ENCODE measurements around the gene TTC21A. TPM values are rescaled to one million over a fixed set of nuclear protein-coding genes. Genes with fewer than 3 reads are reported as not detected.
A peak's percentile ranks its signal among the peaks of the same experiment; 100 is the strongest.

Gene TTC21A
- total RNA-seq, 1 donor from 2014 or later = 16.1 TPM

DNA sequence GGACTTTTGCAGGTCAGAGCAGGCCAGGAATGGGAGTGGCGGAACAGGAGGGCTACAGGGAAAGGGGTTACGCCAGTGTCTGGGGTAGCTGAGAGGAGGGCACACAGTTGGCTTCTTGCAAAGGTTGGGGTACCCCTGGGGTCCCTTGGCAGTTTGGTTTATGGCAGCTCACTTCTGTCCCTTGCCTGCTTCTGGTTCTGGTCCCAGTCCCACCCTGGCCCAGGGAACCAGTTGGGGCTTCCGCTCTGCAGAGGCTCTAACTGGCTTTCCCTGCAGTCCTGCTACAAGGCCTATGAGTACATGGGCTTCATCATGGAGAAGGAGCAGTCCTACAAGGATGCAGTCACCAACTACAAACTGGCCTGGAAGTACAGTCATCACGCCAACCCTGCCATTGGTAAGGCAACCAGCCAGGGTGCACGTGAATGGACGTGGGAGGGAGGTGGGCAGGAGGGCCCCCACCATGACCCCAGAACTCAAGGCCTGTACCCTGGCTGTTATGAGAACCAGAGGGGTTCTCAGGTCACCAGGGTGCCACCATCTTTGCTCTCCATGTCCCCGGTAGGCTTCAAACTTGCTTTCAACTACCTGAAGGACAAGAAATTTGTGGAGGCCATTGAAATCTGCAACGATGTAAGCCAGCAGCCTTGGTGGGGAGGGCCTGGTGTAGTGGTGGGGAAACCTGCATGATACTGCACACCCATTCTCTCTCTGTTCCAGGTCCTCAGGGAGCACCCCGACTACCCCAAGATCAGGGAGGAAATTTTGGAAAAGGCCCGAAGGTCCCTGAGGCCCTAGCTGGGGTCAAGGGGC, 30.7 kb downstream of the TTC21A start:
- Mint-ChIP-seq H3K27me3 (peaks cover 7% of the 10 kb centered on the region), H3K4me3 (ENCODE audit: low read depth) (no peak overlapping the region), H3K27ac (no peak overlapping the region), H3K9me3 (ENCODE audit: low read depth) (no peaks in the 10 kb centered on the region), H3K4me1 (ENCODE audit: low read depth) (peaks cover 13% of the 10 kb centered on the region), H3K36me3 (ENCODE audit: insufficient read depth) (peaks cover 13% of the 10 kb centered on the region)
- TF ChIP-seq, protein P1, sequence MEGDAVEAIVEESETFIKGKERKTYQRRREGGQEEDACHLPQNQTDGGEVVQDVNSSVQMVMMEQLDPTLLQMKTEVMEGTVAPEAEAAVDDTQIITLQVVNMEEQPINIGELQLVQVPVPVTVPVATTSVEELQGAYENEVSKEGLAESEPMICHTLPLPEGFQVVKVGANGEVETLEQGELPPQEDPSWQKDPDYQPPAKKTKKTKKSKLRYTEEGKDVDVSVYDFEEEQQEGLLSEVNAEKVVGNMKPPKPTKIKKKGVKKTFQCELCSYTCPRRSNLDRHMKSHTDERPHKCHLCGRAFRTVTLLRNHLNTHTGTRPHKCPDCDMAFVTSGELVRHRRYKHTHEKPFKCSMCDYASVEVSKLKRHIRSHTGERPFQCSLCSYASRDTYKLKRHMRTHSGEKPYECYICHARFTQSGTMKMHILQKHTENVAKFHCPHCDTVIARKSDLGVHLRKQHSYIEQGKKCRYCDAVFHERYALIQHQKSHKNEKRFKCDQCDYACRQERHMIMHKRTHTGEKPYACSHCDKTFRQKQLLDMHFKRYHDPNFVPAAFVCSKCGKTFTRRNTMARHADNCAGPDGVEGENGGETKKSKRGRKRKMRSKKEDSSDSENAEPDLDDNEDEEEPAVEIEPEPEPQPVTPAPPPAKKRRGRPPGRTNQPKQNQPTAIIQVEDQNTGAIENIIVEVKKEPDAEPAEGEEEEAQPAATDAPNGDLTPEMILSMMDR (IDR thresholded peaks at IDR 0.05; ENCODE audit: unreplicated experiment) = no peak
- no peak for DNase-seq (ENCODE audit: low spot score, unreplicated experiment)

DNA sequence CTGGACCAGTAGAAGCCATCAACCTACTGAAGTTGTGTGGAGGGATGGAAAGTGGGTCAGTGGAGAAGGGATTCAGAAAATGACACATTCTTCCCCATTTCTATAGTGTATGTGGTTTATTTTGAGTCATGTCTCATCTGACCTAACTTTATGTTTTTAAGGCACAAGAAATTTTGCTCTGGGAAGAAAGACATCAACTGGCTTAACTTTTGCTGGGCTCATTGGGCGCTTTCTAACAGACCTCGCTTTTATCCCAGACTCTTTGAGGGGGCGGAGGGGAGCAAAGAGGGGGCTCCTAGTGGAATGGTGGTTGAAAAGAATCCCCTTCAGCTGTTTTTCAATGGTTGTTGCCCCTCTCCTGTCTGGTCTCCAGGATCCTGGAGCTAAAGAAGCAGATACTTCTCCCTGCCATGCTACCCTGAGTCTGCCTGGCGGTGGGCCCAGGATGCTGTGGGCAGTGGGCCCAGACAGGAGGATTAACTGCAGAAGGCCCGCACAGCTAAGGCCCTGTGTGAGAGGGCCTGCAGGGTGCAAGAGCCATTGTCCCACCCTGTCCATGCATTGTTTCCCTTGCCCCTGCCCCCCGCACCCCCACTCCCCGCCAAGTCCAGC, 31.4 kb downstream of the TTC21A start:
- Mint-ChIP-seq H3K36me3 (ENCODE audit: insufficient read depth) (peaks cover 8% of the 10 kb centered on the region), H3K4me3 (ENCODE audit: low read depth) (no peak overlapping the region), H3K27me3 (peaks cover under 1% of the 10 kb centered on the region), H3K27ac (no peak overlapping the region), H3K4me1 (ENCODE audit: low read depth) (peaks cover 13% of the 10 kb centered on the region), H3K9me3 (ENCODE audit: low read depth) (no peaks in the 10 kb centered on the region)
- TF ChIP-seq, protein P1 (IDR thresholded peaks at IDR 0.05; ENCODE audit: unreplicated experiment) = no peak
- no peak for DNase-seq (ENCODE audit: low spot score, unreplicated experiment)

- Mint-ChIP-seq H3K36me3 (ENCODE audit: insufficient read depth) (peaks cover 9% of the 10 kb centered on the region), H3K27me3 (no peaks in the 10 kb centered on the region), H3K27ac (no peak overlapping the region), H3K9me3 (ENCODE audit: low read depth) (no peaks in the 10 kb centered on the region), H3K4me3 (ENCODE audit: low read depth) (no peak overlapping the region), H3K4me1 (ENCODE audit: low read depth) (peaks cover 13% of the 10 kb centered on the region)
- TF ChIP-seq, protein P1 (IDR thresholded peaks at IDR 0.05; ENCODE audit: unreplicated experiment) = no peak
- DNase-seq (ENCODE audit: low spot score, unreplicated experiment) = no peak
Measured at GRCh38 chr3:39139442-39139841, 32.0 kb downstream of the TTC21A start.

- Mint-ChIP-seq H3K27me3 (no peaks in the 10 kb centered on the region), H3K4me3 (ENCODE audit: low read depth) (no peak overlapping the region), H3K4me1 (ENCODE audit: low read depth) (peaks cover 13% of the 10 kb centered on the region), H3K27ac (peak overlapping the region; percentile 76), H3K36me3 (ENCODE audit: insufficient read depth) (peaks cover 10% of the 10 kb centered on the region), H3K9me3 (ENCODE audit: low read depth) (no peaks in the 10 kb centered on the region)
- TF ChIP-seq, protein P1 (IDR thresholded peaks at IDR 0.05; ENCODE audit: unreplicated experiment) = no peak
- DNase-seq (ENCODE audit: low spot score, unreplicated experiment) = no peak
Measured at GRCh38 chr3:39140341-39140971, 33.0 kb downstream of the TTC21A start.

DNA sequence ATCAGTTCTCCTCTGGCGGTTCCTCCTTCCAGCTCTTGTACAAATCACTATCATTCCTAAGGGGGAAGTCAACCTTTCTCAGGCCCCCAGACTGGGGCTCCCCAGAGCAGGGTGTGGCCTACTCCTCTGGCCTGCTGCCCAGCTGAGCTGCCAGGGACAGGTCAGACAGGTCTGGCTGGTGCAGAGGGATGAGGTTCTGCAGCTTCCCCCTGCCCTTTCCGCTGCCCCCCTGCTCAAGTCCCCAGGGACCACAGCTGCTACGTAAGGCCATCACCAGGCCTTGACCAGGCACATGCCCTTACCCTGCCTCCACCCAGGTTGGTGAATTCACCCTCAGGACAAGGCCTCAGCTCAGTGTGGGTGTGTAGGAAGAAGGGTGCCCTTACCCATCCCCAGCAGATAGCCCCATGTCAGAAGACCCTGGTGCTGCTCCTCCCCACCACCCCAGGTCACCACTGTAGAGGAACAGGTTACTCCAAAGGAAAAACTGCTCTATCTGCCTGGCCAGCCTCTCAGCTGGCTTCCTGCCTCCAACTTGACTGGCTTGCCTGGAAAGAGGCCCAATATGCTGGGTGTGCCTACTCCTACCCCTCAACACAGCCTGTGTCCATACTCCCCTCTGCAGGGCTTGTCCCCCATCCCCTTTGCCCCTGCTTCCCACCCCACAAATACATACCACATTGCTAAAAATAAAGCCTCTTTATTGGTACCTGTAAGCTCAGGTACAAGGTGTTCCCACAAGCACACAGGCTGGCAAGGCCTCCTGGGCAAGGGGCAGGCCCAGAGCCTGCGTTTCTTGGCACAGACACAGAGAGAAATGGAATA, 33.9 kb downstream of the TTC21A start:
- peaks cover 10% of the 10 kb centered on the region for H3K36me3 Mint-ChIP-seq (ENCODE audit: insufficient read depth)
- TF ChIP-seq, protein P1 (IDR thresholded peaks at IDR 0.05; ENCODE audit: unreplicated experiment) = no peak
- no peaks in the 10 kb centered on the region for H3K27me3 Mint-ChIP-seq
- no peak for DNase-seq (ENCODE audit: low spot score, unreplicated experiment)
- no peak overlapping the region for H3K4me3 Mint-ChIP-seq (ENCODE audit: low read depth)
- H3K4me1 Mint-ChIP-seq (ENCODE audit: low read depth) = peaks cover 15% of the 10 kb centered on the region
- peak overlapping the region; percentile 76 for H3K27ac Mint-ChIP-seq
- no peaks in the 10 kb centered on the region for H3K9me3 Mint-ChIP-seq (ENCODE audit: low read depth)
